ENCODE data around the gene CST6. TPM values are rescaled to one million over a fixed set of nuclear protein-coding genes. Genes with fewer than 3 reads are reported as not detected.

CST6 gene
- total and polyA plus RNA-seq, 2 experiments from 2014 or later = 4.2 to 8.3 TPM

DNA sequence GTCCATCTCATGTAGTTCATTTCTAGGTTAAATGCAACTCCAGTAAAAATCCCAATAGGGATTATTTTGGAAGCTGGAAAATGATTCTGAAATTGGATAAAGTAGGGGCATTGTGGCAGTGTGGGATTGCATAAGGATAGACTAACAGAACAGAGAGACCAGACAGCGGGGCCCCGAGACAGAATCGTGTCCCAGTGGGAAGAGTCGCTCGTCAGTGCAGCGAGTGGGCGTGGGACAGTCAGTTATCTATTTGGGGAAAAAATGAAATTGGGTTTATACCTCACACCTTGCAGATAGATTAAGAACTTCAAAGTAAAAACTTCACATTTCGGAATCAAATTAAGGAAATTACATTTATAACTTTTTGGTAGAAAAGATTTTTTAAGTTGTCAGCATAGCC lies 39.7 kb upstream of the CST6 start:
- no peak overlapping the region for H3K4me2 ChIP-seq
- H3K4me3 Mint-ChIP-seq = no peak overlapping the region
- no peaks in the 10 kb centered on the region for H3K79me2 ChIP-seq (replicated peaks; ENCODE audit: insufficient read depth)
- no peak for TF ChIP-seq JUNB (IDR thresholded peaks at IDR 0.05; ENCODE audit: unreplicated experiment)
- TF ChIP-seq, protein P1, sequence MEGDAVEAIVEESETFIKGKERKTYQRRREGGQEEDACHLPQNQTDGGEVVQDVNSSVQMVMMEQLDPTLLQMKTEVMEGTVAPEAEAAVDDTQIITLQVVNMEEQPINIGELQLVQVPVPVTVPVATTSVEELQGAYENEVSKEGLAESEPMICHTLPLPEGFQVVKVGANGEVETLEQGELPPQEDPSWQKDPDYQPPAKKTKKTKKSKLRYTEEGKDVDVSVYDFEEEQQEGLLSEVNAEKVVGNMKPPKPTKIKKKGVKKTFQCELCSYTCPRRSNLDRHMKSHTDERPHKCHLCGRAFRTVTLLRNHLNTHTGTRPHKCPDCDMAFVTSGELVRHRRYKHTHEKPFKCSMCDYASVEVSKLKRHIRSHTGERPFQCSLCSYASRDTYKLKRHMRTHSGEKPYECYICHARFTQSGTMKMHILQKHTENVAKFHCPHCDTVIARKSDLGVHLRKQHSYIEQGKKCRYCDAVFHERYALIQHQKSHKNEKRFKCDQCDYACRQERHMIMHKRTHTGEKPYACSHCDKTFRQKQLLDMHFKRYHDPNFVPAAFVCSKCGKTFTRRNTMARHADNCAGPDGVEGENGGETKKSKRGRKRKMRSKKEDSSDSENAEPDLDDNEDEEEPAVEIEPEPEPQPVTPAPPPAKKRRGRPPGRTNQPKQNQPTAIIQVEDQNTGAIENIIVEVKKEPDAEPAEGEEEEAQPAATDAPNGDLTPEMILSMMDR (conservative IDR thresholded peaks at IDR 0.05; ENCODE audit: low read depth in 2 of 2) = no peak
- H3F3A ChIP-seq (replicated peaks; ENCODE audit: low read depth) = no peaks in the 10 kb centered on the region; the same call in 1 of the 2 replicates
- no peaks in the 10 kb centered on the region for H3K27me3 ChIP-seq (ENCODE audit: insufficient read depth)
- peaks cover 7% of the 10 kb centered on the region; the same call in 2 of the 3 replicates for H3K9me3 Mint-ChIP-seq
- no peak overlapping the region for H2AFZ ChIP-seq
- ATAC-seq = no peak
- H3K27ac ChIP-seq (ENCODE audit: low read depth) = no peak overlapping the region
- H3K36me3 Mint-ChIP-seq (ENCODE audit: low read depth) = peaks cover 71% of the 10 kb centered on the region
- no peak overlapping the region for H3K4me3 ChIP-seq
- no peaks in the 10 kb centered on the region for H3K4me1 ChIP-seq (ENCODE audit: insufficient read depth)
- H4K20me1 ChIP-seq (replicated peaks; ENCODE audit: insufficient read depth) = no peaks in the 10 kb centered on the region; the same call in none of the 2 replicates
- DNase-seq (ENCODE audit: low spot score) = no peak
- H3K36me3 ChIP-seq (ENCODE audit: insufficient read depth) = no peaks in the 10 kb centered on the region; the same call in 1 of the 2 replicates
- peaks cover 11% of the 10 kb centered on the region for H3K4me1 Mint-ChIP-seq
- no peak overlapping the region for H3K27ac Mint-ChIP-seq
- H3K27me3 Mint-ChIP-seq (ENCODE audit: insufficient read depth, low read depth, poor library complexity) = peaks cover 14% of the 10 kb centered on the region
- no peaks in the 10 kb centered on the region for H3K9me2 ChIP-seq (ENCODE audit: insufficient read depth)

DNA sequence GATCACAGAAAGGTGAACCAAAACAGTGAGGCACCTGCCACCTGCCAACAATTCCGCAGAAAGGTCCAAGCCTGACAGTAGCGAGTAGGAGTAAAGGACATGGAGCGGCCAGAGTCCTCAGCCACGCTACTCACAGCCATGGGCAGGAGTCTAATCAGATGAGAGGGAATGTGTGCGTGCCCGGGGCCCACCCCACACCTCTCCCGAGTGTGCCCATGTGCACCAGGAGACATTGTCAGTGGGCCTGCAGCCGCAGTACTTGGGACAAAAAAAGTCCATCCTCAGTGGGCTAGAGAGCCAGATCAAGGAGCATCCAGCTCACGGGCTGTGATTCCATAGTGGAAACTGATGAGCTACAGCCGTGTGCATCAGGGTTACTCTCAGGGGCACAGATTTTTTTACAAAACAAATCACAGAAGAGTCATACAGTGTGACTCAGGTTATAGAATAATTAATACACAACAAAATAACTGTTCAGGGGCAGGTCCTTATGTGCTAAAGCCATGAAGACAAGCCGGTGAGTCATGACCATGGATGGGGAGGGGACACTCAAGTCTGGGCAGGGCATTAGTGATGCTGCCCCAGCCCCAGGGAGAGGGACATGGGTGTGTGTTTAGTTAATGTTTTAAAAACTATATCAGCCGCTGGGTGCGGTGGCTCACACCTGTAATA lies 38.2 kb upstream of the CST6 start:
- H3K4me2 ChIP-seq = no peak overlapping the region
- no peak overlapping the region for H2AFZ ChIP-seq
- H3F3A ChIP-seq (replicated peaks; ENCODE audit: low read depth) = no peaks in the 10 kb centered on the region
- no peak for DNase-seq (ENCODE audit: low spot score)
- H4K20me1 ChIP-seq (replicated peaks; ENCODE audit: insufficient read depth) = no peaks in the 10 kb centered on the region; the same call in none of the 2 replicates
- no peak overlapping the region for H3K27ac ChIP-seq (ENCODE audit: low read depth)
- Mint-ChIP-seq H3K4me3 (no peak overlapping the region), H3K4me1 (peaks cover 11% of the 10 kb centered on the region), H3K9me3 (peaks cover 7% of the 10 kb centered on the region; the same call in 2 of the 3 replicates), H3K27ac (no peak overlapping the region), H3K27me3 (ENCODE audit: insufficient read depth, low read depth, poor library complexity) (peaks cover 19% of the 10 kb centered on the region), H3K36me3 (ENCODE audit: low read depth) (peaks cover 64% of the 10 kb centered on the region)
- H3K79me2 ChIP-seq (replicated peaks; ENCODE audit: insufficient read depth) = no peaks in the 10 kb centered on the region
- no peaks in the 10 kb centered on the region for H3K4me1 ChIP-seq (ENCODE audit: insufficient read depth)
- H3K4me3 ChIP-seq = no peak overlapping the region
- no peaks in the 10 kb centered on the region for H3K9me2 ChIP-seq (ENCODE audit: insufficient read depth)
- no peaks in the 10 kb centered on the region for H3K27me3 ChIP-seq (ENCODE audit: insufficient read depth)
- H3K36me3 ChIP-seq (ENCODE audit: insufficient read depth) = no peaks in the 10 kb centered on the region
- ATAC-seq = no peak
- TF ChIP-seq, protein P1 (conservative IDR thresholded peaks at IDR 0.05; ENCODE audit: low read depth in 2 of 2) = no peak
- TF ChIP-seq EZH2phosphoT487 (IDR thresholded peaks at IDR 0.05; ENCODE audit: unreplicated experiment) = no peak
- TF ChIP-seq EZH2 (IDR thresholded peaks at IDR 0.05; ENCODE audit: low read depth, unreplicated experiment) = no peak
- TF ChIP-seq CREB1 (CRISPR knock-in tag; IDR thresholded peaks at IDR 0.05; ENCODE audit: low read depth) = no peak
- TF ChIP-seq, protein P2, sequence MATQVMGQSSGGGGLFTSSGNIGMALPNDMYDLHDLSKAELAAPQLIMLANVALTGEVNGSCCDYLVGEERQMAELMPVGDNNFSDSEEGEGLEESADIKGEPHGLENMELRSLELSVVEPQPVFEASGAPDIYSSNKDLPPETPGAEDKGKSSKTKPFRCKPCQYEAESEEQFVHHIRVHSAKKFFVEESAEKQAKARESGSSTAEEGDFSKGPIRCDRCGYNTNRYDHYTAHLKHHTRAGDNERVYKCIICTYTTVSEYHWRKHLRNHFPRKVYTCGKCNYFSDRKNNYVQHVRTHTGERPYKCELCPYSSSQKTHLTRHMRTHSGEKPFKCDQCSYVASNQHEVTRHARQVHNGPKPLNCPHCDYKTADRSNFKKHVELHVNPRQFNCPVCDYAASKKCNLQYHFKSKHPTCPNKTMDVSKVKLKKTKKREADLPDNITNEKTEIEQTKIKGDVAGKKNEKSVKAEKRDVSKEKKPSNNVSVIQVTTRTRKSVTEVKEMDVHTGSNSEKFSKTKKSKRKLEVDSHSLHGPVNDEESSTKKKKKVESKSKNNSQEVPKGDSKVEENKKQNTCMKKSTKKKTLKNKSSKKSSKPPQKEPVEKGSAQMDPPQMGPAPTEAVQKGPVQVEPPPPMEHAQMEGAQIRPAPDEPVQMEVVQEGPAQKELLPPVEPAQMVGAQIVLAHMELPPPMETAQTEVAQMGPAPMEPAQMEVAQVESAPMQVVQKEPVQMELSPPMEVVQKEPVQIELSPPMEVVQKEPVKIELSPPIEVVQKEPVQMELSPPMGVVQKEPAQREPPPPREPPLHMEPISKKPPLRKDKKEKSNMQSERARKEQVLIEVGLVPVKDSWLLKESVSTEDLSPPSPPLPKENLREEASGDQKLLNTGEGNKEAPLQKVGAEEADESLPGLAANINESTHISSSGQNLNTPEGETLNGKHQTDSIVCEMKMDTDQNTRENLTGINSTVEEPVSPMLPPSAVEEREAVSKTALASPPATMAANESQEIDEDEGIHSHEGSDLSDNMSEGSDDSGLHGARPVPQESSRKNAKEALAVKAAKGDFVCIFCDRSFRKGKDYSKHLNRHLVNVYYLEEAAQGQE (IDR thresholded peaks at IDR 0.05; ENCODE audit: unreplicated experiment) = no peak
- TF ChIP-seq STAT1 (IDR thresholded peaks at IDR 0.05; ENCODE audit: unreplicated experiment) = no peak
- TF ChIP-seq, protein P3, sequence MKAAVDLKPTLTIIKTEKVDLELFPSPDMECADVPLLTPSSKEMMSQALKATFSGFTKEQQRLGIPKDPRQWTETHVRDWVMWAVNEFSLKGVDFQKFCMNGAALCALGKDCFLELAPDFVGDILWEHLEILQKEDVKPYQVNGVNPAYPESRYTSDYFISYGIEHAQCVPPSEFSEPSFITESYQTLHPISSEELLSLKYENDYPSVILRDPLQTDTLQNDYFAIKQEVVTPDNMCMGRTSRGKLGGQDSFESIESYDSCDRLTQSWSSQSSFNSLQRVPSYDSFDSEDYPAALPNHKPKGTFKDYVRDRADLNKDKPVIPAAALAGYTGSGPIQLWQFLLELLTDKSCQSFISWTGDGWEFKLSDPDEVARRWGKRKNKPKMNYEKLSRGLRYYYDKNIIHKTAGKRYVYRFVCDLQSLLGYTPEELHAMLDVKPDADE (IDR thresholded peaks at IDR 0.05) = no peak
- no peak for TF ChIP-seq ZNF331 (CRISPR knock-in tag; IDR thresholded peaks at IDR 0.05; ENCODE audit: low read depth)
- no peak for TF ChIP-seq JUNB (IDR thresholded peaks at IDR 0.05; ENCODE audit: unreplicated experiment)
- TF ChIP-seq NANOG (IDR thresholded peaks at IDR 0.05; ENCODE audit: borderline replicate concordance) = no peak
- no peak for TF ChIP-seq ZNF114 (CRISPR knock-in tag; IDR thresholded peaks at IDR 0.05)
